Liver (tissue), 9 donors: ENCODE measurements around the gene TSEN2. TPM values are rescaled to one million over a fixed set of nuclear protein-coding genes. Genes with fewer than 3 reads are reported as not detected.

Experiments used
- DNase-seq: peaks from one replicate; pipeline ENCODE4 v3.0.0-alpha.2; 2017; ENCODE audit warnings: low spot score
- H3K27ac ChIP-seq, 2 donors: one replicate each; pipeline ENCODE4 v1.7.0; 2013; ENCODE audit warnings: inconsistent platforms in 2 of 2, low read length in 2 of 2, control low read depth in 1 of 2, low read depth in 1 of 2, mild to moderate bottlenecking in 1 of 2
- H3K27me3 ChIP-seq, 4 donors: one replicate each; pipeline versions ENCODE4 v1.6.1 to v1.7.0; 2013; ENCODE audit warnings: low read length in 3 of 4, inconsistent platforms in 1 of 4, mild to moderate bottlenecking in 1 of 4, moderate library complexity in 1 of 4; ENCODE audit not compliant: control insufficient read depth in 4 of 4, insufficient read depth in 4 of 4
- H3K36me3 ChIP-seq, 4 donors: one replicate each; pipeline versions ENCODE4 v1.6.1 to v1.7.0; 2013; ENCODE audit warnings: low read length in 3 of 4, mild to moderate bottlenecking in 3 of 4, low read depth in 1 of 4, moderate library complexity in 1 of 4; ENCODE audit not compliant: control insufficient read depth in 4 of 4, insufficient read depth in 3 of 4
- H3K4me1 ChIP-seq, 4 donors: one replicate each; pipeline versions ENCODE4 v1.6.1 to v1.7.0; 2013; ENCODE audit warnings: low read length in 3 of 4, mild to moderate bottlenecking in 3 of 4, moderate library complexity in 1 of 4; ENCODE audit not compliant: control insufficient read depth in 4 of 4, insufficient read depth in 4 of 4
- H3K4me3 ChIP-seq, 3 donors: one replicate each; pipeline versions ENCODE4 v1.6.1 to v1.7.0; 2013; ENCODE audit warnings: low read length in 3 of 3, control low read depth in 1 of 3, low read depth in 1 of 3, mild to moderate bottlenecking in 1 of 3
- H3K9ac ChIP-seq, 2 donors: one replicate each; pipeline ENCODE4 v1.7.0; 2013; ENCODE audit warnings: low read length in 2 of 2, mild to moderate bottlenecking in 2 of 2, moderate library complexity in 2 of 2, control low read depth in 1 of 2, low read depth in 1 of 2
- H3K9me3 ChIP-seq, 4 donors: one replicate each; pipeline versions ENCODE4 v1.6.1 to v1.7.0; 2013; ENCODE audit warnings: low read length in 3 of 4; ENCODE audit not compliant: control insufficient read depth in 4 of 4
- EGR1 ChIP-seq, 2 donors: IDR thresholded peaks; 2 replicates each; pipeline ENCODE4 v1.6.1; 2016 to 2018; ENCODE audit warnings: antibody characterized with exemption in 2 of 2, low read depth in 2 of 2
- FOXA1 ChIP-seq: IDR thresholded peaks from 2 replicates; pipeline ENCODE4 v1.6.1; 2016; ENCODE audit warnings: antibody characterized with exemption
- HNF4G ChIP-seq: IDR thresholded peaks from 2 replicates; pipeline ENCODE4 v1.6.1; 2016; ENCODE audit warnings: antibody characterized with exemption
- JUND ChIP-seq, 2 donors: IDR thresholded peaks; 2 replicates each; pipeline ENCODE4 v1.6.1; 2016; ENCODE audit warnings: antibody characterized with exemption in 2 of 2
- RAD21 ChIP-seq, 2 donors: IDR thresholded peaks; 2 replicates each; pipeline ENCODE4 v1.6.1; 2016; ENCODE audit warnings: antibody characterized with exemption in 2 of 2, mild to moderate bottlenecking in 2 of 2
- RXRA ChIP-seq, 2 donors: IDR thresholded peaks; 2 replicates each; pipeline ENCODE4 v1.6.1; 2017 to 2018; ENCODE audit warnings: antibody characterized with exemption in 2 of 2, mild to moderate bottlenecking in 1 of 2
- SP1 ChIP-seq: IDR thresholded peaks from 2 replicates; pipeline ENCODE4 v1.6.1; 2018; ENCODE audit warnings: antibody characterized with exemption, mild to moderate bottlenecking
- TAF1 ChIP-seq: conservative IDR thresholded peaks from 2 replicates; pipeline ENCODE4 v1.6.1; 2016; ENCODE audit warnings: antibody characterized with exemption, mild to moderate bottlenecking
- YY1 ChIP-seq: IDR thresholded peaks from 2 replicates; pipeline ENCODE4 v1.6.1; 2016; ENCODE audit warnings: antibody characterized with exemption, mild to moderate bottlenecking
- WGBS: extraction: QIAGEN DNeasy Blood & Tissue Kit; methylation state at CpG from one replicate; pipeline ENCODE4 v1.1.7; 2013; 5-methylcytosine and 5-hydroxymethylcytosine counted together
- polyA plus RNA-seq, 2 donors: library from polyadenylated mRNA; stranded (reverse) in 1 of 2; unstranded in 1 of 2; fragments of 200-250 nt in 1 of 2; fragments of >200 nt in 1 of 2; fragmentation: Nextera tagmentation in 1 of 2; extraction: Ambion mirVana in 1 of 2; gene quantifications; one replicate each; pipeline versions ENCODE4 v1.2.1 to v1.2.3, GENCODE V29; 2013 to 2015
- total RNA-seq, 2 donors: library from RNA; depleted of rRNA; stranded (reverse); fragments of >200 nt; gene quantifications; one replicate each; pipeline ENCODE4 v1.2.3, GENCODE V29; 2014
- TF ChIP-seq, protein P1 (sequence below): IDR thresholded peaks from 2 replicates; pipeline ENCODE4 v1.6.1; 2016; ENCODE audit warnings: antibody characterized with exemption
- TF ChIP-seq, protein P2 (sequence below): IDR thresholded peaks from 2 replicates; pipeline ENCODE4 v1.6.1; 2016; ENCODE audit warnings: antibody characterized with exemption
- TF ChIP-seq, protein P3 (sequence below): fragments of 150-350 bp; IDR thresholded peaks from 2 replicates; pipeline ENCODE4 v1.5.1; 2017; ENCODE audit warnings: improper control_type of control experiment, low read depth, low read length; ENCODE audit not compliant: missing input control
- TF ChIP-seq, protein P4 (sequence below): IDR thresholded peaks from 2 replicates; pipeline ENCODE4 v1.6.1; 2016; ENCODE audit warnings: antibody characterized with exemption, mild to moderate bottlenecking
- TF ChIP-seq, protein P5 (sequence below): IDR thresholded peaks from 2 replicates; pipeline ENCODE4 v1.6.1; 2016; ENCODE audit warnings: antibody characterized with exemption
- donor health status: healthy.
- donor health status: healthy.
- donor health status: healthy.
- donor health status: healthy.
- donor health status: healthy.

The TSEN2 gene
- total and polyA plus RNA-seq, 4 donors: 4.1 to 14.1 (median 6.9) TPM

DNA sequence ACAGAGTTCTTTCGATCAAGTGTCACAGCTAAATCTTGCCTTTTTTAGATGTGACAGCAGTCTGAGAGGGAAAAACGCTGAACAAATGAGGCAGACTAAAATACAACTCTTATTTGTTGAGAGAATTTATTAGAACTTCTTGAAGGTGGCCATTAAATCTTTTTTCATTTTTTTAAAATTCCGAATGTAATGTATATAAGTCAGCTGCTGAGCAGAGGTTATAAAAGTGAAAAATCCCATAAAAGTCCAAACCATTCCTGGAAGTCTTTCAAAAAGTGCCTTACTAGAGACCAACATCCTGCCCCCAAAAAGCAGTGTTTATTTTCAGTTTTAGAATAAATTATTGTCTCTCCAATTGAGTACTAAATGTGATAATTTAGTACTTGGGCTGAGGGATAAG, 3.1 kb downstream of the TSEN2 start (continued):
- TF ChIP-seq YY1: no peak
- TF ChIP-seq RXRA (IDR thresholded peaks at IDR 0.05): no peak
- TF ChIP-seq FOXA1: no peak
- TF ChIP-seq HNF4G: no peak
- no peak for TF ChIP-seq TAF1
- TF ChIP-seq, protein P1, sequence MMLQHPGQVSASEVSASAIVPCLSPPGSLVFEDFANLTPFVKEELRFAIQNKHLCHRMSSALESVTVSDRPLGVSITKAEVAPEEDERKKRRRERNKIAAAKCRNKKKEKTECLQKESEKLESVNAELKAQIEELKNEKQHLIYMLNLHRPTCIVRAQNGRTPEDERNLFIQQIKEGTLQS: no peak
- TF ChIP-seq, protein P2, sequence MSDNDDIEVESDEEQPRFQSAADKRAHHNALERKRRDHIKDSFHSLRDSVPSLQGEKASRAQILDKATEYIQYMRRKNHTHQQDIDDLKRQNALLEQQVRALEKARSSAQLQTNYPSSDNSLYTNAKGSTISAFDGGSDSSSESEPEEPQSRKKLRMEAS: no peak
- TF ChIP-seq RAD21 (IDR thresholded peaks at IDR 0.05): no peak

DNA sequence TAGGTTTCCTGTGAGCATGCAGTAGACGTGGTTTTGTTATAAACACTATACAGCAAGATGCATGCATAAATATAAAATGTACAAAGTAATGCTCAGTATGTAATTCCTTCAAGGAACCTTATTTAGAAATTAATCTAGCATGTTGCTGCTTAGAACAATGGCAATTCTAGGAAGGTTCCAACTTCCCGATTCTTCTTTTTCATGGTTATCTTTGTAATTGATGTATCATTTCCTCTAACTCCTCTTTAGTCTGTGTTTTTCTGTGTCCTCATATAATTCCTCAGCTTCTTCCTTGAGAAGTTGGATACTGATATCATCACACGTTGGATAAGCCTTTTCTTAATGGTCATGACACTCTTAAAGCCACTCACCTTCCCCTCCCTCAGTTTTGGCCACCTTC, 3.5 kb downstream of the TSEN2 start:
- H3K9me3 ChIP-seq: no peaks in the 10 kb centered on the region
- no peak overlapping the region for H3K27ac ChIP-seq
- H3K27me3 ChIP-seq: no peaks in the 10 kb centered on the region
- WGBS: 83% methylated on average over 3 of the region's 3 CpGs
- peaks cover 0 to 21% (median 16%) of the 10 kb centered on the region in 4 donors for H3K4me1 ChIP-seq
- no peak for TF ChIP-seq HNF4G
- TF ChIP-seq, protein P3, sequence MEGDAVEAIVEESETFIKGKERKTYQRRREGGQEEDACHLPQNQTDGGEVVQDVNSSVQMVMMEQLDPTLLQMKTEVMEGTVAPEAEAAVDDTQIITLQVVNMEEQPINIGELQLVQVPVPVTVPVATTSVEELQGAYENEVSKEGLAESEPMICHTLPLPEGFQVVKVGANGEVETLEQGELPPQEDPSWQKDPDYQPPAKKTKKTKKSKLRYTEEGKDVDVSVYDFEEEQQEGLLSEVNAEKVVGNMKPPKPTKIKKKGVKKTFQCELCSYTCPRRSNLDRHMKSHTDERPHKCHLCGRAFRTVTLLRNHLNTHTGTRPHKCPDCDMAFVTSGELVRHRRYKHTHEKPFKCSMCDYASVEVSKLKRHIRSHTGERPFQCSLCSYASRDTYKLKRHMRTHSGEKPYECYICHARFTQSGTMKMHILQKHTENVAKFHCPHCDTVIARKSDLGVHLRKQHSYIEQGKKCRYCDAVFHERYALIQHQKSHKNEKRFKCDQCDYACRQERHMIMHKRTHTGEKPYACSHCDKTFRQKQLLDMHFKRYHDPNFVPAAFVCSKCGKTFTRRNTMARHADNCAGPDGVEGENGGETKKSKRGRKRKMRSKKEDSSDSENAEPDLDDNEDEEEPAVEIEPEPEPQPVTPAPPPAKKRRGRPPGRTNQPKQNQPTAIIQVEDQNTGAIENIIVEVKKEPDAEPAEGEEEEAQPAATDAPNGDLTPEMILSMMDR: no peak
- TF ChIP-seq, protein P2: no peak
- TF ChIP-seq, protein P1: no peak
- no peak for TF ChIP-seq SP1
- no peak for TF ChIP-seq EGR1 (IDR thresholded peaks at IDR 0.05; ENCODE audit: low read depth in 2 of 2)
- no peak for TF ChIP-seq JUND (IDR thresholded peaks at IDR 0.05)
- TF ChIP-seq RAD21 (IDR thresholded peaks at IDR 0.05): no peak
- no peak for TF ChIP-seq RXRA (IDR thresholded peaks at IDR 0.05)
- TF ChIP-seq, protein P4, sequence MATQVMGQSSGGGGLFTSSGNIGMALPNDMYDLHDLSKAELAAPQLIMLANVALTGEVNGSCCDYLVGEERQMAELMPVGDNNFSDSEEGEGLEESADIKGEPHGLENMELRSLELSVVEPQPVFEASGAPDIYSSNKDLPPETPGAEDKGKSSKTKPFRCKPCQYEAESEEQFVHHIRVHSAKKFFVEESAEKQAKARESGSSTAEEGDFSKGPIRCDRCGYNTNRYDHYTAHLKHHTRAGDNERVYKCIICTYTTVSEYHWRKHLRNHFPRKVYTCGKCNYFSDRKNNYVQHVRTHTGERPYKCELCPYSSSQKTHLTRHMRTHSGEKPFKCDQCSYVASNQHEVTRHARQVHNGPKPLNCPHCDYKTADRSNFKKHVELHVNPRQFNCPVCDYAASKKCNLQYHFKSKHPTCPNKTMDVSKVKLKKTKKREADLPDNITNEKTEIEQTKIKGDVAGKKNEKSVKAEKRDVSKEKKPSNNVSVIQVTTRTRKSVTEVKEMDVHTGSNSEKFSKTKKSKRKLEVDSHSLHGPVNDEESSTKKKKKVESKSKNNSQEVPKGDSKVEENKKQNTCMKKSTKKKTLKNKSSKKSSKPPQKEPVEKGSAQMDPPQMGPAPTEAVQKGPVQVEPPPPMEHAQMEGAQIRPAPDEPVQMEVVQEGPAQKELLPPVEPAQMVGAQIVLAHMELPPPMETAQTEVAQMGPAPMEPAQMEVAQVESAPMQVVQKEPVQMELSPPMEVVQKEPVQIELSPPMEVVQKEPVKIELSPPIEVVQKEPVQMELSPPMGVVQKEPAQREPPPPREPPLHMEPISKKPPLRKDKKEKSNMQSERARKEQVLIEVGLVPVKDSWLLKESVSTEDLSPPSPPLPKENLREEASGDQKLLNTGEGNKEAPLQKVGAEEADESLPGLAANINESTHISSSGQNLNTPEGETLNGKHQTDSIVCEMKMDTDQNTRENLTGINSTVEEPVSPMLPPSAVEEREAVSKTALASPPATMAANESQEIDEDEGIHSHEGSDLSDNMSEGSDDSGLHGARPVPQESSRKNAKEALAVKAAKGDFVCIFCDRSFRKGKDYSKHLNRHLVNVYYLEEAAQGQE: no peak
- TF ChIP-seq TAF1: no peak
- DNase-seq: no peak
- no peak overlapping the region for H3K9ac ChIP-seq
- H3K36me3 ChIP-seq: peaks cover 0 to 6% (median 5%) of the 10 kb centered on the region in 4 donors
- H3K4me3 ChIP-seq: no peak overlapping the region

DNA sequence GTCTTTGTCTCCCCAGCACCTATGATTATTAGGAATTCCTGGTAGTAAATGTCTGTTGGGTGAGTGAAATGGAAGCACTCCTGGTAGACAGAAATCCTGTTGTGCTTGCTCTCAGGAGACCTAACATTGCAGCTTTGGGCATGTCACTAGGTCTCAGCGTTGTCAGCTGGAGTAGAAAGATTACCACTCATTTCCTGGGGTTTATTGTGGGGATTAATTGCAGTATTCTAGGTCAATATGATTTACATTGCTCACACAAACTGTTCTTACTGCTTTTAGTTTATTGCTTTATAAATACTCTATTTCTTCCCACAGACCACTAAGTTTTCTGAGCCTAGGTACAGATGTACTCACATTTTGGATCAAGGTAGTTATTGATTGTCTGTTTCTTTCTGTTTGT, 5.1 kb downstream of the TSEN2 start:
- TF ChIP-seq, protein P5, sequence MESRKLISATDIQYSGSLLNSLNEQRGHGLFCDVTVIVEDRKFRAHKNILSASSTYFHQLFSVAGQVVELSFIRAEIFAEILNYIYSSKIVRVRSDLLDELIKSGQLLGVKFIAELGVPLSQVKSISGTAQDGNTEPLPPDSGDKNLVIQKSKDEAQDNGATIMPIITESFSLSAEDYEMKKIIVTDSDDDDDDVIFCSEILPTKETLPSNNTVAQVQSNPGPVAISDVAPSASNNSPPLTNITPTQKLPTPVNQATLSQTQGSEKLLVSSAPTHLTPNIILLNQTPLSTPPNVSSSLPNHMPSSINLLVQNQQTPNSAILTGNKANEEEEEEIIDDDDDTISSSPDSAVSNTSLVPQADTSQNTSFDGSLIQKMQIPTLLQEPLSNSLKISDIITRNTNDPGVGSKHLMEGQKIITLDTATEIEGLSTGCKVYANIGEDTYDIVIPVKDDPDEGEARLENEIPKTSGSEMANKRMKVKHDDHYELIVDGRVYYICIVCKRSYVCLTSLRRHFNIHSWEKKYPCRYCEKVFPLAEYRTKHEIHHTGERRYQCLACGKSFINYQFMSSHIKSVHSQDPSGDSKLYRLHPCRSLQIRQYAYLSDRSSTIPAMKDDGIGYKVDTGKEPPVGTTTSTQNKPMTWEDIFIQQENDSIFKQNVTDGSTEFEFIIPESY: no peak
- TF ChIP-seq JUND (IDR thresholded peaks at IDR 0.05) (no peak), SP1 (no peak), HNF4G (no peak), RXRA (IDR thresholded peaks at IDR 0.05) (no peak)
- H3K36me3 ChIP-seq: peaks cover 0 to 13% (median 5%) of the 10 kb centered on the region in 4 donors
- no peak overlapping the region for H3K9ac ChIP-seq
- no peak for DNase-seq
- no peak overlapping the region for H3K4me3 ChIP-seq
- peaks cover 0 to 11% (median 8%) of the 10 kb centered on the region in 4 donors for H3K4me1 ChIP-seq
- H3K9me3 ChIP-seq: no peaks in the 10 kb centered on the region
- H3K27me3 ChIP-seq: no peaks in the 10 kb centered on the region
- WGBS: 85% methylated on average over 1 of the region's 1 CpG
- no peak overlapping the region for H3K27ac ChIP-seq
